Gastrocnemius medialis (tissue), 4 donors: ENCODE results near the gene ABTB2. TPM values are rescaled to one million over a fixed set of nuclear protein-coding genes. Genes with fewer than 3 reads are reported as not detected.

ENCODE experiments used
- ATAC-seq, 2 donors: fragments of 150-250 bp; one replicate each; pipeline ENCODE4 v1.9.1; 2016
- DNase-seq, 2 donors: peaks; one replicate each; pipeline ENCODE4 v3.0.0-alpha.2; 2019
- H3K27ac ChIP-seq, 4 donors: fragments of 200-600 bp; sonication (generic); 1 replicate in 1 of 4; 2 replicates in 3 of 4; pipeline ENCODE4 v1.5.1; 2016 to 2018; ENCODE audit warnings: mild to moderate bottlenecking in 2 of 4, moderate library complexity in 1 of 4
- H3K27me3 ChIP-seq, 3 donors: fragments of 200-600 bp; sonication (generic) in 2 of 3; 1 replicate in 1 of 3; 2 replicates in 2 of 3; pipeline versions ENCODE4 v1.5.1 to v1.6.0; 2016 to 2019; ENCODE audit warnings: mild to moderate bottlenecking in 1 of 3, moderate library complexity in 1 of 3
- H3K36me3 ChIP-seq, 2 donors: fragments of 200-600 bp; sonication (generic) in 1 of 2; one replicate each; pipeline ENCODE4 v1.5.1; 2017 to 2018
- H3K4me1 ChIP-seq, 2 donors: fragments of 200-600 bp; sonication (generic) in 1 of 2; one replicate each; pipeline ENCODE4 v1.5.1; 2016 to 2017; ENCODE audit warnings: mild to moderate bottlenecking in 2 of 2
- H3K4me3 ChIP-seq, 4 donors: fragments of 200-600 bp; sonication (generic) in 3 of 4; 1 replicate in 1 of 4; 2 replicates in 3 of 4; pipeline ENCODE4 v1.5.1; 2016 to 2019; ENCODE audit warnings: mild to moderate bottlenecking in 2 of 4
- H3K9me3 ChIP-seq, 3 donors: fragments of 200-600 bp; sonication (generic) in 2 of 3; 1 replicate in 1 of 3; 2 replicates in 2 of 3; pipeline ENCODE4 v1.5.1; 2016 to 2019
- CTCF ChIP-seq, 5 experiments: fragments of 450-650 bp in 3 of 5; fragments of 200-600 bp in 2 of 5; sonication (generic) in 2 of 5; IDR thresholded peaks in 4 of 5; conservative IDR thresholded peaks in 1 of 5; 1 replicate in 4 of 5; 2 replicates in 1 of 5; pipeline ENCODE4 v1.5.1; 2016 to 2019; ENCODE audit warnings: antibody characterized with exemption in 5 of 5, mild to moderate bottlenecking in 3 of 5, moderate library complexity in 3 of 5
- POLR2A ChIP-seq, 2 donors: fragments of 450-650 bp; IDR thresholded peaks; one replicate each; pipeline ENCODE4 v1.6.1; 2017; ENCODE audit warnings: antibody characterized with exemption in 2 of 2, mild to moderate bottlenecking in 2 of 2, moderate library complexity in 2 of 2
- in situ Hi-C, 4 donors: fragments of 200-750 bp; cut with MboI; loops; one replicate each; pipeline versions ENCODE4 v1.15.0 to v1.8.0; 2017; ENCODE audit warnings: low sequenced_read_pairs in 4 of 4
- intact Hi-C: fragments of 100-400 bp; cut with DNase I; formaldehyde crosslinking; loops from one replicate; pipeline ENCODE4 v1.15.1; 2023; ENCODE audit warnings: low total_unique reads
- total RNA-seq, 4 donors: library from RNA; depleted of rRNA; stranded (reverse); fragments of >200 nt; gene quantifications; one replicate each; pipeline versions ENCODE4 v1.1.0 to v1.2.3, GENCODE V29; 2016

Gene ABTB2
- total RNA-seq, 4 donors from 2014 or later, result 8.8 to 30.7 (median 12.2) TPM

GRCh38 chr11:34331736-34332135 lies 26.1 kb downstream of the ABTB2 start:
- ATAC-seq, result no peak
- in situ Hi-C loops, result no loop called here
- H3K4me1 ChIP-seq, result peaks cover 44 to 46% of the 10 kb centered on the region in 2 donors

GRCh38 chr11:34331329-34331728 lies 26.5 kb downstream of the ABTB2 start:
- TF ChIP-seq POLR2A (IDR thresholded peaks at IDR 0.05), result no peak
- no peak for TF ChIP-seq CTCF (IDR thresholded peaks at IDR 0.05 in 4 of 5, conservative IDR thresholded peaks at IDR 0.05 in 1 of 5)
- peaks cover 45 to 46% of the 10 kb centered on the region in 2 donors for H3K4me1 ChIP-seq
- H3K9me3 ChIP-seq, result no peaks in the 10 kb centered on the region
- no peaks in the 10 kb centered on the region for H3K27me3 ChIP-seq
- H3K4me3 ChIP-seq, result no peak overlapping the region
- in situ Hi-C loops, result no loop called here
- no peak for ATAC-seq
- intact Hi-C loops, result no loop called here
- no peaks in the 10 kb centered on the region for H3K36me3 ChIP-seq
- DNase-seq, result no peak
- no peak overlapping the region for H3K27ac ChIP-seq

More at GRCh38 chr11:34331736-34332135, 26.1 kb downstream of the ABTB2 start:
- intact Hi-C loops, result no loop called here
- no peak for DNase-seq
- H3K27me3 ChIP-seq, result no peaks in the 10 kb centered on the region
- H3K36me3 ChIP-seq, result no peaks in the 10 kb centered on the region
- no peak overlapping the region for H3K4me3 ChIP-seq
- no peak overlapping the region for H3K27ac ChIP-seq
- TF ChIP-seq POLR2A (IDR thresholded peaks at IDR 0.05), result no peak
- no peak for TF ChIP-seq CTCF (IDR thresholded peaks at IDR 0.05 in 4 of 5, conservative IDR thresholded peaks at IDR 0.05 in 1 of 5)
- H3K9me3 ChIP-seq, result no peaks in the 10 kb centered on the region

- Histone ChIP-seq H3K27me3 (no peaks in the 10 kb centered on the region), H3K9me3 (no peaks in the 10 kb centered on the region), H3K27ac (no peak overlapping the region), H3K4me1 (peaks cover 47% of the 10 kb centered on the region in 2 donors), H3K36me3 (no peaks in the 10 kb centered on the region), H3K4me3 (no peak overlapping the region)
- intact Hi-C loops (no loop called here), in situ Hi-C loops (no loop called here)
- DNase-seq (no peak), ATAC-seq (no peak)
- TF ChIP-seq CTCF (IDR thresholded peaks at IDR 0.05 in 4 of 5, conservative IDR thresholded peaks at IDR 0.05 in 1 of 5) (no peak), POLR2A (IDR thresholded peaks at IDR 0.05) (no peak)
Observed at GRCh38 chr11:34330653-34331052, 27.2 kb downstream of the ABTB2 start.

- Histone ChIP-seq H3K9me3 (no peaks in the 10 kb centered on the region), H3K4me1 (peaks cover 50 to 51% of the 10 kb centered on the region in 2 donors), H3K36me3 (no peaks in the 10 kb centered on the region), H3K27me3 (no peaks in the 10 kb centered on the region), H3K27ac (no peak overlapping the region), H3K4me3 (no peak overlapping the region)
- DNase-seq (peak in 1 of 2 donors; percentile 34), ATAC-seq (peak; percentile 30 to 42)
- intact Hi-C loops (no loop called here), in situ Hi-C loops (no loop called here)
- no peak for TF ChIP-seq POLR2A (IDR thresholded peaks at IDR 0.05)
- TF ChIP-seq CTCF (IDR thresholded peaks at IDR 0.05 in 4 of 5, conservative IDR thresholded peaks at IDR 0.05 in 1 of 5), result no peak
Observed at GRCh38 chr11:34329876-34330275, 27.9 kb downstream of the ABTB2 start.

GRCh38 chr11:34328632-34328910 lies 29.2 kb downstream of the ABTB2 start:
- H3K36me3 ChIP-seq, result no peaks in the 10 kb centered on the region
- DNase-seq (no peak), ATAC-seq (no peak)
- H3K4me1 ChIP-seq, result peaks cover 62 to 64% of the 10 kb centered on the region in 2 donors
- no peaks in the 10 kb centered on the region for H3K9me3 ChIP-seq
- no peak for TF ChIP-seq POLR2A (IDR thresholded peaks at IDR 0.05)
- no peak for TF ChIP-seq CTCF (IDR thresholded peaks at IDR 0.05 in 4 of 5, conservative IDR thresholded peaks at IDR 0.05 in 1 of 5)
- intact Hi-C loops (no loop called here), in situ Hi-C loops (no loop called here)
- no peak overlapping the region for H3K27ac ChIP-seq
- no peak overlapping the region for H3K4me3 ChIP-seq
- no peaks in the 10 kb centered on the region for H3K27me3 ChIP-seq
